22Rv1 (cell line): Measurements from ENCODE around the gene CTNND2.

Source experiments
- CTCF ChIP-seq: fragments of 450-650 bp; IDR thresholded peaks from 2 replicates; pipeline ENCODE4 v1.5.1; 2017; ENCODE audit warnings: mild to moderate bottlenecking
- ZFX ChIP-seq: fragments of 450-650 bp; IDR thresholded peaks from 2 replicates; pipeline ENCODE4 v1.6.1; 2017; ENCODE audit warnings: antibody characterized with exemption, borderline replicate concordance

GRCh38 chr5:11045411-11045810 lies 858.8 kb downstream of the CTNND2 start:
- TF ChIP-seq CTCF (no peak), ZFX (no peak)
